Ovary (tissue), 3 donors: ENCODE measurements around the gene RIN3.

Experiments used
- CTCF ChIP-seq, 3 donors: fragments of 450-650 bp in 2 of 3; fragments of 200-600 bp in 1 of 3; IDR thresholded peaks; one replicate each; pipeline versions ENCODE4 v1.5.1 to v1.8.0; 2016 to 2022; ENCODE audit warnings: antibody characterized with exemption in 3 of 3, mild to moderate bottlenecking in 1 of 3
- EP300 ChIP-seq: sonication (generic); formaldehyde crosslinking; IDR thresholded peaks from one replicate; pipeline ENCODE4 v1.6.1; 2017; ENCODE audit warnings: antibody characterized with exemption
- POLR2A ChIP-seq: fragments of 450-650 bp; IDR thresholded peaks from one replicate; pipeline ENCODE4 v1.6.1; 2017; ENCODE audit warnings: antibody characterized with exemption, mild to moderate bottlenecking, moderate library complexity
- donor health status: DM: no; HTN: no; CAD: no.

GRCh38 chr14:92501891-92502351, 11.7 kb upstream of the RIN3 start:
- TF ChIP-seq CTCF (IDR thresholded peaks at IDR 0.05) (no peak), POLR2A (no peak), EP300 (no peak)
